Frontal cortex (tissue), 4 donors: ENCODE measurements around the gene HPCAL1. TPM values are rescaled to one million over a fixed set of nuclear protein-coding genes. Genes with fewer than 3 reads are reported as not detected.

Source experiments
- DNase-seq, 2 donors: peaks; one replicate each; pipeline ENCODE4 v3.0.0; 2012; ENCODE audit warnings: low spot score in 2 of 2
- FAIRE-seq: peaks from 2 replicates; lab custom pipeline; 2012; peaks lifted over from hg19 to GRCh38; lab: Jason Lieb, UNC
- total RNA-seq: library from RNA; depleted of rRNA; stranded (reverse); fragments of >200 nt; gene quantifications from one replicate; pipeline ENCODE4 v1.2.3, GENCODE V29; 2014
- donor health status: control.
- donor health status: control.
- donor health status: control.

HPCAL1 gene
- total RNA-seq, 1 donor from 2014 or later, result 26.5 TPM

DNA sequence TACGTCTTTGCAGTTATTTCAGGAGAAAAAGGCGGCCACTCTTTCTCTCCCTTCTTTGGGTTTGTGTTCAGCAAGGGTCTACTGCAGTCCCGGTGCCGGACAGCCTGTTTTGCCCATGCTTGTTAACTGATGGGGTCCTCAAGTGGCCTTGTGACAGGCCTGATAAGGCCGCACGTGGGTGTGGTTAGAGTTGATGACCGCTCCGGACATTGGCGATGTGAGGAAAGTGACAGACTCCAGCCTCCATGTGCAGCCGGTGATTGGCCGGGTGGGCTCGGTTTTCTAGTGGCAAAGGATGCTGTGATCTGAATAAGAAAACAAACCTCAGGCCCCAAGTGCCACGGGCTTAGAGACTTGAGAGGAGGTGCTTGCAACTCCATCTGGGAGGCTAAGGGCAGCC is 15.6 kb downstream of the HPCAL1 start:
- FAIRE-seq, result no peak
- DNase-seq, result no peak

DNA sequence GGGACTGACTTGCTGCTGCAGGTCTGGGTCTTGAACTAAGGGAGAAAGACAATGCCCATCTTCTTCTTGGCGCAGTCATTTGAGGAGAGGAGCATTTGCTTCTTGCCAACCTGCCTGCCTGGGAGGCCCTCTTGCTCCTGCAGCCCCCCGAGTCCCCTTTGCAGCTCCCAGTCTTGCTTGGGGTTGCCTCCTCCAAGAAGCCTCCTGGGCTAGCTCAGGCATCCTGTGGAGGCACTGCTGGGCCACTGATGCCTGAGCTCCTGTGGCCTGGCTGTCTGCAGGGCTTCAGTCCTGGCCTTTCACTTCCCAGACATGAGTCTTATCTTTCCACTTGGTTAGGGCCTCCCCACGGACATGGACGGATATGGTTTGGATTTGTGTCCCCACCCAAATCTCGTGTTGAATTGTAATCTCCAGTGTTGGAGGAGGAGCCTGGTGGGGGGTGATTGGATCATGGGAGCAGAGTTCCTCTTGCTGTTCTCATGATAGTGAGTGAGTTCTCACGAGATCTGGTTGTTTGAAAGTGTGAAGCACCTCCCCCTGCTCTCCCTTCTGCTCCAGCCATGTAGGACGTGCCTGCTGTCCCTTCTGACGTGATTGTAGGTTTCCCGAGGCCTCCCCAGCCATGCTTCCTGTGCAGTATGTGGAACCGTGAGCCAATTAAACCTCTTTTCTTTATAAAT is 17.3 kb downstream of the HPCAL1 start:
- FAIRE-seq (no peak), DNase-seq (no peak)

DNA sequence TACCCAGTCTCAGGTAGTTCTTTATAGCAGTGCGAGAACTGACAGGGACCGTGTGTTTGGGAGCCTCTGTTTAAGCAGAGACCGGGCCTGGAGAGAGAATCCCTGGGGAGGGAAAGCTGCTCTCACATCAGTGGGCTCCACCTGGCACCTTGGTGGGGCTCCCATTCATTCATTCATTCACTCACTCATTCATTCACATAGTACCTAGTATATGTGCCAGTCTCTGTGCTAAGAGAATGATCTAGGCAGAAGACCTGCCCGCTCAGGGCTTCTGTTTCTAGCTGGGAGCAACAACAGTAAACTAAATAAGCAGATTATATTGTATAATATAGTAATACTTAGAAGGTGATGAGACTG is 17.8 kb downstream of the HPCAL1 start:
- DNase-seq (no peak), FAIRE-seq (no peak)

DNA sequence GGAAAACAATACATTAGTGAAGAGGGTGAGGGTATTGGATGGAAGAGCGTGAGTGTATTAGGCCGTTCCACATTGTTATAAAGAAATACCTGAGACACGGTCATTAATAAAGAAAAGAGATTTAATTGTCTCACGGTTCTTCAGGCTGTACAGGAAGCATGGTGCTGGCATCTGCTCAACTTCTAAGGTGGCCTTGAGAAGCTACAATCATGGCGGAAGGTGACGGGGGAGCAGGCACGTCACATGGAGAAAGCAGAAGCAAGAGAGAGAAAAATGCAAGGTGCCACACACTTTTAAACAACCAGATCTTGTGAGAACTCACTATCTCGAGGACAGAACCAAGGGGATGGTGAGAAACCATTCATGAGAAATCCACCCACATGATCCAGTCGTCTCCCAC is 18.2 kb downstream of the HPCAL1 start:
- no peak for DNase-seq
- FAIRE-seq, result no peak

DNA sequence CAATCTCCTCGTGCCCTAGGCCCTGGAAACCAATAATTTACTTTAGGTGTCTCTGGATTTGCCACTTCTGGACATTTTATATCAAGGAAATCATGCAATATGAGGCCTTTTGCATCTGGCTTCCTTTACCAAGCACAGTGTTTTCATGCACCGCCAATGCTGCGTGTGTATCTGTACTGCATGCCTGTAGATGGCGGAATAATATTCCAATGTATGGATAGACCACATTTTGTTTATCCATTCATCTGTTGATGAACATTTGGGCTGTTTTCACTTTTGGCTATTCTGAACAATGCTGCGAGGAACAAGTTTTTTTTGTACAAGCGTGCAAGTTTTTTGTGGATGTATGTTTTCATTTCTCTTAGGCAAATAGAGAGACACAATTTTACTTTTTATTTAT is 18.9 kb downstream of the HPCAL1 start:
- FAIRE-seq, result no peak
- no peak for DNase-seq

DNA sequence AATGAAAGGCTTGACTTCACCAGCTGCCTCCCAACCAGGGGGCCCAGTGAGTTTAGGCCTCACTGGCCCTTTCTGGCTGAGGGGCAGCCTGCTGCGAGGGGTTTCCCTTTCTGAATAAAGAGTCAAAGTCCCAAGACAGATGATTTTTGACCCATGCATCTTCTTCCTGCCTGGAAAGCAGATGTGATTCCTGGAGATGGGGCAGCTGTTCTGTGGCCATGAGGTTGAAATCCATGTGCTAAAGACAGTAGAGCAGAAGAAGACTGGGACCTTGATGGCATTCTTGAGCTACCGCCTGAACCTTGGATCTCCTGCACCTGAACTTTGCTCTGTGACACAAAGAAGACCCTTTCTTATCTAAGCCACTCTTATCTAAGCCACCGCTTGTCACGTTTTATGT is 19.8 kb downstream of the HPCAL1 start:
- DNase-seq, result no peak
- no peak for FAIRE-seq

DNA sequence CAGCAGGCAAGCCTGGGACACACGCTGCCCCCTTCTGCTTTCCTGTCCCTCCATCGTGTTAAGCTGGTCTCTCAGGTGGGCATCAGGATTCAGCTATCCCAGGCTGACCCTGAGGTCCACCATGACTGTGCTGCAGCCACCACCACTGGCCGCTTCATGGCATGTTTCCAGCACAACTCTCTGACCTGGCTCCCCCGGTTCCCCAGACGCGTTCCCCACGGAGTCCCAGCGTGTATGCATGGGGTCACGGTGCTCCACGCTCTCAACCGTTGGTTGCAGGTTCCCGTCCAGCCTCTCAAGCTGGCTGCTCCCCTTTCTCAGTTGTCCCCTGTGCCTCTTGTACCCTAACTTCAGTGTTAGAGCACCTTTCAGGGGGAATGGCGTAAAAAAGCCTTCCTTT is 20.3 kb downstream of the HPCAL1 start:
- no peak for DNase-seq
- FAIRE-seq, result no peak

DNA sequence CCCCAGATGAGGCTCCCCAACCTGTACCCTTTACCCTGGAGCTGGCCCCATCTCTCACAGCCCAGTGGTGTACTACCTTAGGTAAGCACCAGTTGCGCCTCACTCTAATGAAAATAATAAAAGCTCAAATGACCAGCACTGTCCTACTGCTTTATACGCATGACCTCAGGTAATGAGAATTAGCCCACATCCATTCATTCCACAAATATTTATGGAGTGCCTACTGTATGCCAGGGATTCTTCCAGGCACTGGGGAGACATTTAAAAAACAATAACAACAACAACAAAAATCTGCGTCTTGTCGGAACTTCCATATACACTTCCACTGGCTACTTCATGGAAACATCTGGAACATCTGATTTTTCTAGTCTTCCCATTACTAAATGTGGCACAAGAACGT is 20.8 kb downstream of the HPCAL1 start:
- FAIRE-seq, result no peak
- DNase-seq, result no peak

DNA sequence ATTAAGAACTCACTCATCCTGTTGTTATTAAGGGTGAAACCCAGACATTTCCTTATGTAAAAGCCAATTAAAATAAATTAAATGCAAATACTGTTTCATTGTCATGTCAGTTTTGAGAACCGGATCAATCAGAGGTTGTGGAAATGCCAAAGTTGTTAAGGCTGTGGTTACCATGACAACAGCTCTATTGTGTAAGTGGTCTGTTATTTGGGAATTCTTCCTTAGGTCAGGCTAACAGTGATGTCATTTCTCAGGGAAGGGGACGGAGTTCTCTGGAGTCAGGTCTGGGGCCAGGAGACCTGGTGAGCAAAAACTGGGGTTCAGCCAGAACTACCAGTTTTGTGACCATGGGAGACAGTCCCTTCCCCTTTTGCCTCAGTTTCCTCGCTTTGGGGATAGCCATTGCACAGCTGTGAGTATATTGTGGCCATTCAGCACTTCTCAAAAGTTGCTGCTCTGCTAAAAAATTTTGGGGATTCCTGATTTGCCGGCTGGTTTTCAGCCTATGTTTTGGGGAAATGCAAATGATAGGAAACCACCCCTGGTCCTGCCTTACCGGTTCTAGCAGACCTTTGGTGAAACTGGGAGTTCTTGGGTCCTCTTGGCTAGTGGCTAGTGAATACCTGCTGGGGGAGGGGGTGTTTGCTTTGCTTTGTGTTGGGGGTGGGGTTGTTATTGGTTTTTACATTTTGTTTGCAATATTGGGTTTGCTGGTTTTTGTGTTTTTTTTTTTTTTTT is 21.6 kb downstream of the HPCAL1 start:
- FAIRE-seq (no peak), DNase-seq (no peak)

DNA sequence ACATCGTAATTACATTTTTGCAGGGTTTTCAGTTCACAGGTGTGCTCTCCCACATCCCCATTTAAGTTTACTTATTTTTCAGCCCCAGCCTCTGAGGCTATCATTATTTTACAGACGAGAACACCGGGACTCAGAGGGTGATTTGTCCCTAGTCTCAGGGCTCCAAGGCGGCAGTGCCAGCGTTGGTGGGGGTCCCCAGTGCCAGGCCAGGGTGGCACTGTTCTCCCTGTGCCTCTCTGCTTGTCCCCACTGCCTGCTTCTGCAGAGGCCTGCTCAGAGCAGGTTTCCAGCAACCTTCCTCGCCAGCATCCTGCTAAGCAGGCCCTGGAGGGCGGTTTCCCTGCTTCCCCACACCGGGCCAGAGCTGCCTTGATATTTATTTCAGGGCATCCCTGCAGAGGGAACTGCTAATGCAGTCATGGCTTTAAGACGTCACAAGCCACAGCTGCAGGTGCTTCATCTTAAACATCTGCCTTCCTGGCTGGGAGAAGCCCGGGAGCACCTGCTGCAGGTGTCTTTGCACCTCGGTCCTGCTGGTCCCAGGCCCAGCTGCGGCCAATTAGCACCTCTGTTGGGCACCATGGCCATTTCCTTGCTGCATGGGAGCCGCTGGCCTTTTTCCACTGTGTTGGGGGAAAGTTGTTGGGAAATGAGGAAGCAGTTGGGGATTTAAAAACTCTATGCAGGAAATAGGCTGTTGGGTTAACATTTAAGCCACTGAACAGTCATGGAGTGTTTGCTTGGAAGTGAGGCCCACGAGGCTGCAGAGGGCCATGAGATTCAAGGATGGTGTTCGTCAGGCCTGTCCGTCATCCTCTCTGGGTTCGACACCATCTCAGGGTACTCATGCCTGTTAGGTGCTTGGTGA is 22.8 kb downstream of the HPCAL1 start:
- DNase-seq (no peak), FAIRE-seq (no peak)

DNA sequence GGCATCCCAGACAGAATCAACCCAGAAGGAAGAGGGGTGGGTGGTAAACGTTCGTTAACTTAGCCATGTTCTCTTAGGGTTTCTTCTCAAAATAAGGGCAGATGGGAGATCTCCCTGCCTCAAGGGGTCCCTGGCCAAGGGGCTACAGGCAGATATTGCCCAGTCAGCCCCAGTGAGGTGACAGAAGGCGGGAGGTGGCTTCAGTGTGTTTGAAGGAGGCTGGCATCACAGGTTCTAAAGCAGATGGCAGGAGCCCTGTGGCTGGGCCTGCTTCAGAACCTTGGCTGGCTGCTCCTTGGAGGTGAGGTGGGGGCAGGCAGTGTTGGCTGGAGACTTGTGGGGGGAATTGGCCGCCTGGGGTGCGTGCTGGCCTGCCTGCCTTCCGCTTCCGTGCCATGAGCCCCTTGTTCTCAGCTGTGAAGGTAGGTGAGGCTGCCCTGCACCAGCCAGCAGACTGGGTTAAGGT is 23.5 kb downstream of the HPCAL1 start:
- FAIRE-seq (no peak), DNase-seq (no peak)

DNA sequence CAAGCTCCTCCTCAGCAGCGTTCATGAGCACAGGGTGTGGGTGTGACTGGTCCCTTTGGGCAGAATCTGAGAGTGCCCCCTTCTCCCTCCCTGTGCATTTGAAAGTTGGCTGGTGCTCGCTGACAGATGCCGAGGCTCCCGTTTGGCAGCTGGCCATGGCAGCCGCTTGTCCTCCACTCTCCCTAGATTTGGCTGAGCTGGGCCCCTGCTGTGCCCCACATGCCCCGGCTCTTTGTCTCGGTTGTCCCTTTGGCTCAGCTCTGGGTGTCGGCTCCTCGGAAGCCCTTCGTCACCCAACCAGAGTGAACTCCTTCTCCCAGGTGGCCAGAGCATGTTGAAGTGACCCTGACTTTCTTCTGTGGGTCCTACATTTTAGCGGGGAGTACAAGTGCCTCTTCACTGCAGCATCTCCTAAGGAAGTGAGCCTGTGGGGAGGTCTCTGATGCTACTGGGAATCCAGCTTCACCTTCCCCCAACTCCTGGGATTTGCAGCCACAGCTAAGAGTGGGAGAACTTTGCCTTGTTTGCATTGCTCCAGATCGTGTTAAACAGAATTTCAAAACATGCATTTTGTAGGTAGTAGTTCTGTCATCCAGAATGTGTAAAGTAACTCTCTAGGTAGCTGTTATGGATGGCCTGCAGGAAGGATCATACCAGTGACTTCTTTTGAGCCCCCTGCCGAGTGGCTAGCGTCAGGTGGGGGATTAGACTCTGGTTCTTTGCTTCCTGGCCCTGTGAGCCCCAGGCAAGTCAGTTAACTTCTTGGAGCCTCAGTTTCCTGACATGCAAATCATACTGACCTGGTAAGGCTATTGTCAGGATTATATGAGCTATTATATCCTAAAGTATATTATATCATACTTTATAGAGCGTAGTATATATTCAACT is 24.2 kb downstream of the HPCAL1 start:
- no peak for DNase-seq
- FAIRE-seq, result no peak

DNA sequence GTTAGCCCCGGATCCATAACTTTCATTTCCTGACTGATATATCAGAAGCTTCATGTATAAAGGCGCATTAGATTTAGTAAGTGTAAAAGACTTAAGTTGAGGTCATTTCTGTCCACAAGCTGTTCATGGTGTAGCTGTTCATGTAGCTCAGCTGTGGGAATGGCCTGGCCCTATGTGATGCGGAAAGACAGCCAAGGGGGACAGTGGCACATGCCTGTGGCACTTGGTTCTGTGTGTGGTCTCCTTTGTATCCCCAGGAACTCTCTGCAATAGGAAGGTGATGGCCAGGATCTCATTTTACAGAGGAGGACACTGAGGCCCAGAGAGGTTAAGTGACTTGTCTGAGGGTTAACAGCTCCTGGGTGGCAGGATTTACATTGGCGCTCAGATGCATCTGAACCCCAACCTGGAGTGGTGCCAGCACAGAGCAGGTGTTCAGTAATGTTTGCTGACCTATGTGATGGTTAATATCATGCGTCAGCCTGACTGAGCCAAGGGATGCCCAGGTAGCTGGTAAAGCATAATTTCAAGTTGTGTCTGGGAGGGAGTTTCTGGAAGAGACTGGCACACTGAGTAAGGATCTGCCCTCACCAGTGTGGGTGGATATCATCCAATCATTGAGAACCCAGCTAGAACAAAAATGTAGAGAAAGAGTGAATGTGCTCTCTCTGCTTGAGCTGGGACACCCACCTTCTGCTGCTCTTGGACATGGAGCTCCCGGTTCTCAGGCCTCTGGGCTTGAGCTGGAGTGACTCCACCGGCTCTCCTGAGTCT is 25.4 kb downstream of the HPCAL1 start:
- FAIRE-seq (no peak), DNase-seq (no peak)

DNA sequence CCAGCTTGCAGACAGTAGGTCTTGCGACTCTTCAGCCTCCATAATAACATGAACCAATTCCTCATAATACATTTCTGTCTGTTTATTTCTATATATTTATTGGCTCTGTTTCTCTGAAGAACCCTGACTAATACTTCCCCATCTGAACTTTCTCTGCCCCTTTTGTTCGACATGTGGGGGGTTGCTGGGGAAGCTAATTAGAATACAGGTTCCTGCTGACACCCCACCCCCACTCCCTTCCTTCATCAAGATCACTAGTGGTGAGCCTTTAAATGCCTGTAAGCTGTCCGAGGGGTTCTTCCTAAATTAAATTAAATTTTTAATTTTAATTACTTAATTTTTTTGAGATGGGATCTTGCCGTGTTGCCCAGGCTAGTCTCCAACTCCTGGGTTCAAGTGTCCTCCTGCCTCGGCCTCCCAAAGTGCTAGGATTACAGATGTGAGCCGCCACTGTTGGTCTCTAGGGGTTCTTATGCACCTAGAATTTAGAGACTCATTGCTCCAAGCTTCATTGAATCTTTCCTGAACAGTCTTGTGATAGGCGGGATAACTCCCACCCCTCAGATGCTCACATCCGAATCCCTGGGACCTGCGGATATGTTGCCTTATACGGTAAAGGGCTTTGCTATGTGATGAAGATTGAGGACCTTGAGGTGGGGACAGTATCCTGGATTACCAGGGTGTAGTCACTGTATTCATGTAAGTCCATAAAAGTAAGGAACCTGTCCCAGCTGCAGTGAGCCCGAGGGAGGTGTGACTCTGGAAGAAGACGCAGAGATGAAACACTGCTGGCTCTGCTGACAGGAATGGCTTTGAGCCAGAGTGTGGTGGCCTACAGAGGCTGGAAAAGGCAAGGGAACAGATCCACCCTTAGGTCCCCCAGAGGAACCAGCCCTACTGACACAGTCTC is 26.2 kb downstream of the HPCAL1 start:
- DNase-seq (no peak), FAIRE-seq (no peak)

DNA sequence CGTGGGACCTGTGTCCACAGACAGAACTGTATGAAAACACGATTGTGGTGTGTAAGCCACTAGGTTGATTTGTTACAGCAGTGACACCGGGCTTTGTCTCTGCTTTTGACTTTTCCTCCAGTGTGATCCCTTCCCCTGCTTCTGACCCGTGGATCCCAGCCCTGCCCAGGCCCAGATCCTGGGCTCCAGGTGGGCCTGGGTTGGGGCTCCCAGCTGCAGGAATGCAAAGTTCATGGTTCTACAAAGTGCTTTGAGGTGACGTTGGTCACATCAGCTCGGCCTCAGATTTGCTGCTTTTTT is 26.8 kb downstream of the HPCAL1 start:
- no peak for FAIRE-seq

DNA sequence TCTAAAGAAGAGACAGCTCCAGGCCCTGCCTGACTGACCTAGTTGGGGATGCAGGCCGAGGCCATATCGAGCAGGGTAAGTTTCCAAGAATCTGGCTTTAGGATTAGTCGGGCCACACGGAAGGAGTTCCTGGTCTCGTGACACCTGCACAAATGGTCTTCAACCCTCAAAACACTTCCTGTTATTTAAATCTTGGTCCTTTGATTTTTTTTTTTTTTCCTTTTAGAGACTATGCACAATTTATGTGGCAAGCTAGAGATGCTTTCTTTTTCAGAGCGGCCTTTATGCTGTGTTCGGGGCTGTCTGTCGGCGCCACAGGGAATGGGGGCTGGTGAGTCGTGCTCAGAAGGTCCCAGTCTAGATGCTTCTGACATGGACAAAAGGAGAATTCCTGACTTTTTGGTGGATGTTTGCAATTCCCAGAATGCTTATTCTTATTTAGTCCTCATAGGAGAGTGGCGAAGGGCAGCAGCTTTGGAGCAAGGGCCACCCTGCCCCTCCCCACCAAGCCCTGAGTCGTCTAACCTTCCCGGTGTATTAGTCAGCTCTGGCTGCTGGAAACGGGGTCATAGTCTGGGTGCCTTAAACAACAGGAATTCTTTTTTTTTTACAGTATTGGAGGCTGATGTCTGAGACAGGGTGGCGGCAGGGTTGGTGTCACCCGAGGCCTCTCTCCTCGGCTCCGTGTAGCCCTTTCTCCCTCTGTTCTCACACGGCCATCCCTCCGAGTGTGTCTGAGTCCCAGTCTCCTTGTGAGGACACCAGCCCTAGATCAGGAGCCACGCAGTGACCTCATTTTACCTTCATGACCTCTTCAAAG is 27.4 kb downstream of the HPCAL1 start:
- no peak for FAIRE-seq
- no peak for DNase-seq

More for the DNA sequence above, 26.8 kb downstream of the HPCAL1 start:
- DNase-seq, result no peak

DNA sequence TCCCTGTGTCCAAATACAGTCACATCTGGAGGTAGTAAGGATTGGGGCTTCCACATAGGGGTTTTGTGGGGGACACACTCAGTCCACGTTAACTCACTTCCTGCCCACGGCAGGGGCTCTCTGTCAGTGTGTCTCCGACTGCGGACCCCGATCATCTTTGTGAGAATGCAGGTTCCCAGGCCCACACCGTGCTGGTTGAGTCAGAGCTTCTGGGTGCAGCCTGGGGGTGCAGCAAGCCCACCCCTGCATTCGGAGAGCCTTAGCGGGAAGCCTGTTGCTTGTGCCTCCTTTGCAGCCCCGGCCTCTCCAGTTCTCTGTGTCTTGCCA is 28.0 kb downstream of the HPCAL1 start:
- FAIRE-seq, result no peak

More for the DNA sequence above, 28.0 kb downstream of the HPCAL1 start:
- no peak for DNase-seq
